Osteocyte (in vitro differentiated cells): ENCODE results near the gene FBXO11. TPM values are rescaled to one million over a fixed set of nuclear protein-coding genes. Genes with fewer than 3 reads are reported as not detected.
"Not testable (repeated sequence)": the region's sequence is repeated elsewhere in the genome, so short reads cannot be mapped to it uniquely, and the experiment has no call there.

Source experiments
- DNase-seq: peaks from one replicate; pipeline ENCODE4 v3.0.0; 2021; ENCODE audit warnings: mixed read lengths; ENCODE audit not compliant: unreplicated experiment; ENCODE audit errors: extremely low spot score
- H3K27ac Mint-ChIP-seq: one replicate; pipeline ENCODE4 v1.8.0; 2021; ENCODE audit warnings: mild to moderate bottlenecking, mixed read lengths; ENCODE audit not compliant: unreplicated experiment
- H3K27me3 Mint-ChIP-seq: one replicate; pipeline ENCODE4 v1.8.0; 2021; ENCODE audit warnings: mixed read lengths; ENCODE audit not compliant: unreplicated experiment
- H3K36me3 Mint-ChIP-seq: one replicate; pipeline ENCODE4 v1.8.0; 2021; ENCODE audit warnings: mixed read lengths; ENCODE audit not compliant: unreplicated experiment
- H3K4me1 Mint-ChIP-seq: one replicate; pipeline ENCODE4 v1.8.0; 2021; ENCODE audit warnings: mixed read lengths; ENCODE audit not compliant: unreplicated experiment
- H3K4me3 Mint-ChIP-seq: one replicate; pipeline ENCODE4 v1.8.0; 2021; ENCODE audit warnings: mild to moderate bottlenecking, moderate library complexity, mixed read lengths; ENCODE audit not compliant: unreplicated experiment
- H3K9me3 Mint-ChIP-seq: one replicate; pipeline ENCODE4 v1.8.0; 2021; ENCODE audit warnings: mixed read lengths; ENCODE audit not compliant: unreplicated experiment
- CTCF ChIP-seq: fragments of 200-600 bp; sonication (generic); IDR thresholded peaks from 2 replicates; pipeline ENCODE4 v1.5.0; 2021; ENCODE audit warnings: antibody characterized with exemption, mild to moderate bottlenecking, moderate library complexity
- total RNA-seq: library from RNA; stranded (reverse); gene quantifications from 2 replicates; pipeline ENCODE4 v1.2.1, GENCODE V29; 2021

FBXO11 gene
- total RNA-seq, 1 donor from 2014 or later = 70.6 TPM

- peak overlapping the region; percentile 96 for H3K4me3 Mint-ChIP-seq
- no peak for DNase-seq
- H3K27me3 Mint-ChIP-seq = no peaks in the 10 kb centered on the region
- peaks cover 50% of the 10 kb centered on the region for H3K4me1 Mint-ChIP-seq
- no peak for TF ChIP-seq CTCF
- peak overlapping the region; percentile 93 for H3K27ac Mint-ChIP-seq
- no peaks in the 10 kb centered on the region for H3K36me3 Mint-ChIP-seq
- no peaks in the 10 kb centered on the region for H3K9me3 Mint-ChIP-seq
Measured at GRCh38 chr2:47903781-47904490, 2.4 kb downstream of the FBXO11 start.

GRCh38 chr2:47901892-47902291, 4.4 kb downstream of the FBXO11 start:
- not testable (repeated sequence) for H3K27me3 Mint-ChIP-seq, H3K36me3 Mint-ChIP-seq, H3K27ac Mint-ChIP-seq, H3K4me3 Mint-ChIP-seq, DNase-seq, H3K9me3 Mint-ChIP-seq
- H3K4me1 Mint-ChIP-seq = peaks cover 53% of the 10 kb centered on the region

GRCh38 chr2:47900857-47901256, 5.4 kb downstream of the FBXO11 start:
- Mint-ChIP-seq H3K27ac (no peak overlapping the region), H3K4me1 (peaks cover 64% of the 10 kb centered on the region), H3K36me3 (peaks cover 6% of the 10 kb centered on the region), H3K4me3 (no peak overlapping the region), H3K9me3 (no peaks in the 10 kb centered on the region), H3K27me3 (no peaks in the 10 kb centered on the region)
- no peak for TF ChIP-seq CTCF
- no peak for DNase-seq

- Mint-ChIP-seq H3K27ac (peak overlapping the region; percentile 64), H3K9me3 (no peaks in the 10 kb centered on the region), H3K36me3 (peaks cover 6% of the 10 kb centered on the region), H3K4me1 (peaks cover 66% of the 10 kb centered on the region), H3K4me3 (no peak overlapping the region), H3K27me3 (no peaks in the 10 kb centered on the region)
- TF ChIP-seq CTCF = no peak
- no peak for DNase-seq
Measured at GRCh38 chr2:47899915-47900816, 6.1 kb downstream of the FBXO11 start.

GRCh38 chr2:47897883-47898731, 8.2 kb downstream of the FBXO11 start:
- Mint-ChIP-seq H3K4me3 (no peak overlapping the region), H3K9me3 (no peaks in the 10 kb centered on the region), H3K27ac (peak overlapping the region; percentile 10), H3K36me3 (peaks cover 6% of the 10 kb centered on the region), H3K27me3 (no peaks in the 10 kb centered on the region), H3K4me1 (peaks cover 75% of the 10 kb centered on the region)
- DNase-seq = no peak
- TF ChIP-seq CTCF = no peak

GRCh38 chr2:47897191-47897882, 9.0 kb downstream of the FBXO11 start:
- H3K27me3 Mint-ChIP-seq, H3K4me3 Mint-ChIP-seq, DNase-seq, H3K9me3 Mint-ChIP-seq, H3K36me3 Mint-ChIP-seq: not testable (repeated sequence)
- Mint-ChIP-seq H3K27ac (peak overlapping the region; percentile 41), H3K4me1 (peaks cover 67% of the 10 kb centered on the region)
